NB4 (cell line): Measurements from ENCODE around the gene SLC46A2.

Source experiments
- DNase-seq: peaks from one replicate; pipeline ENCODE4 v3.0.0; 2010; ENCODE audit warnings: low read depth
- H3K4me3 ChIP-seq: one replicate; pipeline ENCODE4 v1.5.1; 2011; ENCODE audit warnings: mild to moderate bottlenecking, low read depth, low read length, moderate library complexity
- MYC ChIP-seq: IDR thresholded peaks from 2 replicates; pipeline ENCODE4 v1.6.1; 2011; ENCODE audit warnings: low read depth, low read length
- POLR2A ChIP-seq: IDR thresholded peaks from 2 replicates; pipeline ENCODE4 v1.6.1; 2011; ENCODE audit warnings: mild to moderate bottlenecking; ENCODE audit not compliant: insufficient read length; ENCODE audit errors: extremely low read depth
- TF ChIP-seq, protein P1 (sequence below): IDR thresholded peaks from 2 replicates; pipeline ENCODE4 v1.6.1; 2011; ENCODE audit warnings: low read depth, low read length
- TF ChIP-seq, protein P2 (sequence below): IDR thresholded peaks from one replicate; pipeline ENCODE4 v1.5.1; 2012; ENCODE audit warnings: low read depth, low read length

The SLC46A2 gene

DNA sequence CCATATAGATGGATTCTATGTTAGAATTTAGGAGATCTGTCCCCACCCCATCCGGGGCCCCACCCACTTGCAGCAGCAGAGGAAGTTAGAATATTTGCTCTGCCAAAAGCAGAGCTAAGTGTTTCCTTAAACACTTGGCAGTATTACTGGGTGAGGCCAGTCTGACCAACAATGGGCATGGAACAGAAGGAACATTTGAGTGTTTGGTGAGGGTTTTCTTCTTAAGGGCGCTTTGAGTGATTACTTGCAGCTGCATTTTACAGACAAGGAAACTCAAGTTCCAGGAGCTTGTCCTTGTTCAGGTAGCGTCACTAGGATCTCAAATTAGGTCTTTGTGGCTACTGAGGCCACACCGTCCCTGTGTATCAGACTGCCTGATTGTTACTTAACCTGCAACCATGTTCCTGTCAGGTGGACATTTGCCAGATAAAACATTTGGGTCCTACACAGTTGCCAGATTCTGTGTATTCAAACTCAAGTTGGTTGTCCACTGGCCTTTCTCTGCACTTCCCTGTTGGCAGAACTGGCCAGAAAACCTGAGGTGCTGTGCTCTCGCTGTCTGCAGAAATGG lies 59.3 kb downstream of the SLC46A2 start:
- DNase-seq: peak; percentile 37
- H3K4me3 ChIP-seq: no peak overlapping the region
- TF ChIP-seq MYC (no peak), POLR2A (no peak)
- TF ChIP-seq, protein P1, sequence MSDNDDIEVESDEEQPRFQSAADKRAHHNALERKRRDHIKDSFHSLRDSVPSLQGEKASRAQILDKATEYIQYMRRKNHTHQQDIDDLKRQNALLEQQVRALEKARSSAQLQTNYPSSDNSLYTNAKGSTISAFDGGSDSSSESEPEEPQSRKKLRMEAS: no peak
- TF ChIP-seq, protein P2, sequence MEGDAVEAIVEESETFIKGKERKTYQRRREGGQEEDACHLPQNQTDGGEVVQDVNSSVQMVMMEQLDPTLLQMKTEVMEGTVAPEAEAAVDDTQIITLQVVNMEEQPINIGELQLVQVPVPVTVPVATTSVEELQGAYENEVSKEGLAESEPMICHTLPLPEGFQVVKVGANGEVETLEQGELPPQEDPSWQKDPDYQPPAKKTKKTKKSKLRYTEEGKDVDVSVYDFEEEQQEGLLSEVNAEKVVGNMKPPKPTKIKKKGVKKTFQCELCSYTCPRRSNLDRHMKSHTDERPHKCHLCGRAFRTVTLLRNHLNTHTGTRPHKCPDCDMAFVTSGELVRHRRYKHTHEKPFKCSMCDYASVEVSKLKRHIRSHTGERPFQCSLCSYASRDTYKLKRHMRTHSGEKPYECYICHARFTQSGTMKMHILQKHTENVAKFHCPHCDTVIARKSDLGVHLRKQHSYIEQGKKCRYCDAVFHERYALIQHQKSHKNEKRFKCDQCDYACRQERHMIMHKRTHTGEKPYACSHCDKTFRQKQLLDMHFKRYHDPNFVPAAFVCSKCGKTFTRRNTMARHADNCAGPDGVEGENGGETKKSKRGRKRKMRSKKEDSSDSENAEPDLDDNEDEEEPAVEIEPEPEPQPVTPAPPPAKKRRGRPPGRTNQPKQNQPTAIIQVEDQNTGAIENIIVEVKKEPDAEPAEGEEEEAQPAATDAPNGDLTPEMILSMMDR: no peak
